ENCODE data around the gene SOX8.
"Not testable (repeated sequence)": the region's sequence is repeated elsewhere in the genome, so short reads cannot be mapped to it uniquely, and the experiment has no call there.

SOX8 gene

GRCh38 chr16:946048-946395, 35.5 kb upstream of the SOX8 start:
- no peak for TF ChIP-seq YY1 (IDR thresholded peaks at IDR 0.05; ENCODE audit: insufficient read depth, insufficient read length)
- TF ChIP-seq SUZ12 (IDR thresholded peaks at IDR 0.05; ENCODE audit: extremely low read depth, insufficient read depth, insufficient read length) = no peak
- no peak for TF ChIP-seq ZNF274 (IDR thresholded peaks at IDR 0.05; ENCODE audit: low read depth, low read length)
- Histone ChIP-seq H3K36me3 (ENCODE audit: insufficient read depth, insufficient read length, low read length) (peaks cover 3% of the 10 kb centered on the region), H3K9me3 (ENCODE audit: insufficient read depth, low read length) (peaks cover 19% of the 10 kb centered on the region), H3K4me1 (ENCODE audit: insufficient read depth, insufficient read length) (no peaks in the 10 kb centered on the region), H3K4me3 (ENCODE audit: insufficient read length, low read depth) (no peak overlapping the region), H3K27me3 (ENCODE audit: insufficient read depth, insufficient read length) (no peaks in the 10 kb centered on the region), H3K9ac (ENCODE audit: insufficient read length, low read depth) (no peak overlapping the region)
- DNase-seq (ENCODE audit: low read depth, low spot score) = no peak

- DNase-seq (ENCODE audit: low read depth, low spot score) = no peak
- Histone ChIP-seq H3K4me1 (ENCODE audit: insufficient read depth, insufficient read length) (no peaks in the 10 kb centered on the region), H3K9ac (ENCODE audit: insufficient read length, low read depth) (no peak overlapping the region), H3K4me3 (ENCODE audit: insufficient read length, low read depth) (no peak overlapping the region), H3K27me3 (ENCODE audit: insufficient read depth, insufficient read length) (no peaks in the 10 kb centered on the region), H3K9me3 (ENCODE audit: insufficient read depth, low read length) (peaks cover 5% of the 10 kb centered on the region), H3K36me3 (ENCODE audit: insufficient read depth, insufficient read length, low read length) (peaks cover 10% of the 10 kb centered on the region)
- no peak for TF ChIP-seq ZNF274 (IDR thresholded peaks at IDR 0.05; ENCODE audit: low read depth, low read length)
- TF ChIP-seq YY1 (IDR thresholded peaks at IDR 0.05; ENCODE audit: insufficient read depth, insufficient read length) = no peak
- TF ChIP-seq SUZ12 (IDR thresholded peaks at IDR 0.05; ENCODE audit: extremely low read depth, insufficient read depth, insufficient read length) = no peak
Measured at GRCh38 chr16:947255-947921, 34.2 kb upstream of the SOX8 start.

- H3K4me1 ChIP-seq (ENCODE audit: insufficient read depth, insufficient read length); DNase-seq (ENCODE audit: low read depth, low spot score); H3K4me3 ChIP-seq (ENCODE audit: insufficient read length, low read depth); H3K9ac ChIP-seq (ENCODE audit: insufficient read length, low read depth); H3K27me3 ChIP-seq (ENCODE audit: insufficient read depth, insufficient read length); H3K9me3 ChIP-seq (ENCODE audit: insufficient read depth, low read length): not testable (repeated sequence)
- peaks cover 12% of the 10 kb centered on the region for H3K36me3 ChIP-seq (ENCODE audit: insufficient read depth, insufficient read length, low read length)
Measured at GRCh38 chr16:947922-948303, 33.7 kb upstream of the SOX8 start.

GRCh38 chr16:948767-949166, 32.8 kb upstream of the SOX8 start:
- not testable (repeated sequence) for H3K4me3 ChIP-seq (ENCODE audit: insufficient read length, low read depth); H3K9me3 ChIP-seq (ENCODE audit: insufficient read depth, low read length); DNase-seq (ENCODE audit: low read depth, low spot score); H3K4me1 ChIP-seq (ENCODE audit: insufficient read depth, insufficient read length); H3K27me3 ChIP-seq (ENCODE audit: insufficient read depth, insufficient read length); H3K9ac ChIP-seq (ENCODE audit: insufficient read length, low read depth)
- peaks cover 12% of the 10 kb centered on the region for H3K36me3 ChIP-seq (ENCODE audit: insufficient read depth, insufficient read length, low read length)

- H3K4me1 ChIP-seq (ENCODE audit: insufficient read depth, insufficient read length); H3K27me3 ChIP-seq (ENCODE audit: insufficient read depth, insufficient read length); DNase-seq (ENCODE audit: low read depth, low spot score); H3K9me3 ChIP-seq (ENCODE audit: insufficient read depth, low read length); H3K9ac ChIP-seq (ENCODE audit: insufficient read length, low read depth); H3K4me3 ChIP-seq (ENCODE audit: insufficient read length, low read depth): not testable (repeated sequence)
- peaks cover 18% of the 10 kb centered on the region for H3K36me3 ChIP-seq (ENCODE audit: insufficient read depth, insufficient read length, low read length)
Measured at GRCh38 chr16:950733-951573, 30.6 kb upstream of the SOX8 start.

GRCh38 chr16:951660-952301, 29.8 kb upstream of the SOX8 start:
- Histone ChIP-seq H3K9me3 (ENCODE audit: insufficient read depth, low read length) (no peaks in the 10 kb centered on the region), H3K4me3 (ENCODE audit: insufficient read length, low read depth) (no peak overlapping the region), H3K36me3 (ENCODE audit: insufficient read depth, insufficient read length, low read length) (peaks cover 18% of the 10 kb centered on the region), H3K9ac (ENCODE audit: insufficient read length, low read depth) (no peak overlapping the region), H3K27me3 (ENCODE audit: insufficient read depth, insufficient read length) (no peaks in the 10 kb centered on the region), H3K4me1 (ENCODE audit: insufficient read depth, insufficient read length) (no peaks in the 10 kb centered on the region)
- TF ChIP-seq YY1 (IDR thresholded peaks at IDR 0.05; ENCODE audit: insufficient read depth, insufficient read length) = no peak
- no peak for TF ChIP-seq ZNF274 (IDR thresholded peaks at IDR 0.05; ENCODE audit: low read depth, low read length)
- no peak for TF ChIP-seq SUZ12 (IDR thresholded peaks at IDR 0.05; ENCODE audit: extremely low read depth, insufficient read depth, insufficient read length)
- DNase-seq (ENCODE audit: low read depth, low spot score) = no peak

- no peaks in the 10 kb centered on the region for H3K27me3 ChIP-seq (ENCODE audit: insufficient read depth, insufficient read length)
- H3K9ac ChIP-seq (ENCODE audit: insufficient read length, low read depth) = no peak overlapping the region
- no peaks in the 10 kb centered on the region for H3K9me3 ChIP-seq (ENCODE audit: insufficient read depth, low read length)
- no peak for DNase-seq (ENCODE audit: low read depth, low spot score)
- H3K4me1 ChIP-seq (ENCODE audit: insufficient read depth, insufficient read length) = no peaks in the 10 kb centered on the region
- H3K4me3 ChIP-seq (ENCODE audit: insufficient read length, low read depth) = no peak overlapping the region
- H3K36me3 ChIP-seq (ENCODE audit: insufficient read depth, insufficient read length, low read length) = peaks cover 18% of the 10 kb centered on the region
- TF ChIP-seq YY1 (IDR thresholded peaks at IDR 0.05; ENCODE audit: insufficient read depth, insufficient read length) = no peak
Measured at GRCh38 chr16:952321-952720, 29.2 kb upstream of the SOX8 start.

GRCh38 chr16:953818-954217, 27.8 kb upstream of the SOX8 start:
- peaks cover 18% of the 10 kb centered on the region for H3K36me3 ChIP-seq (ENCODE audit: insufficient read depth, insufficient read length, low read length)
- not testable (repeated sequence) for H3K9ac ChIP-seq (ENCODE audit: insufficient read length, low read depth); H3K4me3 ChIP-seq (ENCODE audit: insufficient read length, low read depth); H3K4me1 ChIP-seq (ENCODE audit: insufficient read depth, insufficient read length); H3K9me3 ChIP-seq (ENCODE audit: insufficient read depth, low read length); DNase-seq (ENCODE audit: low read depth, low spot score); H3K27me3 ChIP-seq (ENCODE audit: insufficient read depth, insufficient read length)

- not testable (repeated sequence) for H3K9me3 ChIP-seq (ENCODE audit: insufficient read depth, low read length); H3K9ac ChIP-seq (ENCODE audit: insufficient read length, low read depth); DNase-seq (ENCODE audit: low read depth, low spot score); H3K4me1 ChIP-seq (ENCODE audit: insufficient read depth, insufficient read length); H3K27me3 ChIP-seq (ENCODE audit: insufficient read depth, insufficient read length); H3K4me3 ChIP-seq (ENCODE audit: insufficient read length, low read depth)
- peaks cover 18% of the 10 kb centered on the region for H3K36me3 ChIP-seq (ENCODE audit: insufficient read depth, insufficient read length, low read length)
Measured at GRCh38 chr16:955766-956165, 25.8 kb upstream of the SOX8 start.
